CD4-positive, alpha-beta T cell (primary cell): Measurements from ENCODE around the gene SLC2A1. TPM values are rescaled to one million over a fixed set of nuclear protein-coding genes. Genes with fewer than 3 reads are reported as not detected.

Experiments used
- ATAC-seq: fragments of 200-7000 bp; cut with Tn5 transposase; one replicate; pipeline ENCODE4 v1.10.0; 2022; ENCODE audit warnings: mild to moderate bottlenecking; ENCODE audit not compliant: poor library complexity
- CTCF ChIA-PET: fragments of 350-600 bp; sonication (Branson Sonifier 250); formaldehyde crosslinking; loops from one replicate; lab custom pipeline; 2021; ENCODE audit warnings: antibody characterized with exemption, inconsistent platforms; lab: Charles Lee
- POLR2A ChIA-PET: fragments of 350-600 bp; sonication (Branson Sonifier 250); formaldehyde crosslinking; loops from one replicate; lab custom pipeline; 2021; ENCODE audit warnings: antibody characterized with exemption, inconsistent platforms; lab: Charles Lee
- DNase-seq, 14 experiments: peaks; one replicate each; pipeline ENCODE4 v3.0.0-alpha.2; 2013 to 2020; ENCODE audit warnings: mixed read lengths in 2 of 14
- H3K27ac ChIP-seq, 2 donors: one replicate each; pipeline versions ENCODE4 v1.5.1 to v1.7.0; 2013; ENCODE audit warnings: low read length in 2 of 2, low read depth in 1 of 2, mild to moderate bottlenecking in 1 of 2
- H3K27me3 ChIP-seq, 2 experiments: 1 replicate in 1 of 2; 2 replicates in 1 of 2; pipeline versions ENCODE4 v1.6.1 to v1.7.0; 2013; ENCODE audit warnings: low read length in 2 of 2, control low read depth in 1 of 2, mild to moderate bottlenecking in 1 of 2, moderate library complexity in 1 of 2; ENCODE audit not compliant: insufficient read depth in 2 of 2, control insufficient read depth in 1 of 2
- H3K36me3 ChIP-seq: one replicate; pipeline ENCODE4 v1.6.1; 2013; ENCODE audit warnings: low read length, control low read depth; ENCODE audit not compliant: insufficient read depth
- H3K4me1 ChIP-seq: one replicate; pipeline ENCODE4 v1.6.1; 2013; ENCODE audit warnings: low read length, control low read depth; ENCODE audit not compliant: insufficient read depth
- H3K4me3 ChIP-seq: one replicate; pipeline ENCODE4 v1.5.1; 2013; ENCODE audit warnings: mild to moderate bottlenecking, low read length, moderate library complexity
- H3K9me3 ChIP-seq, 2 experiments: 1 replicate in 1 of 2; 2 replicates in 1 of 2; pipeline versions ENCODE4 v1.6.1 to v1.7.0; 2013; ENCODE audit warnings: low read length in 2 of 2, mild to moderate bottlenecking in 2 of 2, control low read depth in 1 of 2, moderate library complexity in 1 of 2; ENCODE audit not compliant: control insufficient read depth in 1 of 2, insufficient read depth in 1 of 2
- H3K27ac Mint-ChIP-seq: one replicate; pipeline ENCODE4 v1.8.0; 2020; ENCODE audit warnings: mixed read lengths
- H3K27me3 Mint-ChIP-seq: one replicate; pipeline ENCODE4 v1.8.0; 2021; ENCODE audit warnings: mixed read lengths
- H3K36me3 Mint-ChIP-seq: one replicate; pipeline ENCODE4 v1.8.0; 2021; ENCODE audit warnings: low read depth, mixed read lengths
- H3K4me1 Mint-ChIP-seq: one replicate; pipeline ENCODE4 v1.8.0; 2021; ENCODE audit warnings: low read depth, mixed read lengths
- H3K4me3 Mint-ChIP-seq: one replicate; pipeline ENCODE4 v1.8.0; 2020; ENCODE audit warnings: mild to moderate bottlenecking, mixed read lengths
- H3K9me3 Mint-ChIP-seq: one replicate; pipeline ENCODE4 v1.8.0; 2020; ENCODE audit warnings: mixed read lengths
- CTCF ChIP-seq: fragments of 200-600 bp; IDR thresholded peaks from one replicate; pipeline ENCODE4 v1.8.0; 2022; ENCODE audit warnings: antibody characterized with exemption, mild to moderate bottlenecking
- intact Hi-C, 2 experiments: fragments of 100-400 bp; cut with DNase I in 1 of 2; cut with micrococcal nuclease in 1 of 2; formaldehyde crosslinking; loops; one replicate each; pipeline versions ENCODE4 v1.15.1 to v1.9.0; 2023 to 2025; cut with DNase I, micrococcal nuclease
- total RNA-seq, 174 experiments: library from RNA in 2 of 174; stranded (reverse) in 2 of 174; gene quantifications; one replicate each; pipeline ENCODE4 v1.2.3 and lab custom pipeline; 2021 to 2026

The SLC2A1 gene
- total RNA-seq, 2 experiments from 2014 or later: 78.6 to 80.9 TPM

GRCh38 chr1:42929434-42930177 lies 29.1 kb downstream of the SLC2A1 start:
- ChIA-PET CTCF (no interaction called here), POLR2A (interaction anchor here (1.2 kb wide), 1 partner anchor 28 kb away, joined by 3 read pairs; no protein-coding TSS in a partner anchor)
- no peaks in the 10 kb centered on the region for H3K27me3 ChIP-seq
- Mint-ChIP-seq H3K27ac (peak overlapping the region; percentile 91), H3K36me3 (peaks cover 84% of the 10 kb centered on the region), H3K4me1 (peaks cover 69% of the 10 kb centered on the region), H3K27me3 (no peaks in the 10 kb centered on the region), H3K4me3 (no peak overlapping the region), H3K9me3 (no peaks in the 10 kb centered on the region)
- intact Hi-C loops: loop anchor here in 1 of 2 experiments (5.0 to 10.0 kb wide), 2 partner anchors 247 to 475 kb away; partner anchors contain the start of genes PPCS, YBX1 and ZMYND12
- H3K27ac ChIP-seq: peak overlapping the region in 1 of 2 donors; percentile 4
- no peaks in the 10 kb centered on the region for H3K9me3 ChIP-seq
- no peak for TF ChIP-seq CTCF
- DNase-seq: peak in 1 of 14 experiments; percentile 20
- H3K4me3 ChIP-seq: no peak overlapping the region
- peaks cover 58% of the 10 kb centered on the region for H3K36me3 ChIP-seq
- no peak for ATAC-seq
- H3K4me1 ChIP-seq: peaks cover 58% of the 10 kb centered on the region

GRCh38 chr1:42928859-42929258 lies 29.8 kb downstream of the SLC2A1 start:
- no peak for TF ChIP-seq CTCF
- H3K36me3 ChIP-seq: peaks cover 53% of the 10 kb centered on the region
- no peaks in the 10 kb centered on the region for H3K27me3 Mint-ChIP-seq
- H3K4me3 Mint-ChIP-seq: no peak overlapping the region
- ChIA-PET POLR2A (no interaction called here), CTCF (interaction anchor here (1.1 kb wide), 1 partner anchor 15 kb away, joined by 3 read pairs; no protein-coding TSS in a partner anchor)
- peaks cover 83% of the 10 kb centered on the region for H3K36me3 Mint-ChIP-seq
- H3K4me3 ChIP-seq: no peak overlapping the region
- H3K9me3 ChIP-seq: no peaks in the 10 kb centered on the region
- ATAC-seq (no peak), DNase-seq (peak in 1 of 14 experiments; percentile 21)
- H3K9me3 Mint-ChIP-seq: no peaks in the 10 kb centered on the region
- no peak overlapping the region for H3K27ac ChIP-seq
- H3K4me1 Mint-ChIP-seq: peaks cover 67% of the 10 kb centered on the region
- no peaks in the 10 kb centered on the region for H3K27me3 ChIP-seq
- peaks cover 51% of the 10 kb centered on the region for H3K4me1 ChIP-seq
- H3K27ac Mint-ChIP-seq: peak overlapping the region; percentile 65
- intact Hi-C loops: loop anchor here in 1 of 2 experiments (5.0 kb wide), 1 partner anchor 247 kb away; the partner anchor contains the start of gene YBX1

GRCh38 chr1:42927920-42928505 lies 30.7 kb downstream of the SLC2A1 start:
- H3K4me1 Mint-ChIP-seq: peaks cover 66% of the 10 kb centered on the region
- peak in 1 of 14 experiments; percentile 19 for DNase-seq
- POLR2A ChIA-PET: interaction anchor here (0.6 to 1.3 kb wide), 3 partner anchors 25 to 146 kb away, joined by 3 to 4 read pairs (median 3); no protein-coding TSS in a partner anchor
- peak overlapping the region; percentile 40 for H3K27ac Mint-ChIP-seq
- CTCF ChIA-PET: interaction anchor here (1.1 kb wide), 1 partner anchor 15 kb away, joined by 3 read pairs; no protein-coding TSS in a partner anchor
- peaks cover 84% of the 10 kb centered on the region for H3K36me3 Mint-ChIP-seq
- H3K27ac ChIP-seq: no peak overlapping the region
- no peak for ATAC-seq
- no peaks in the 10 kb centered on the region for H3K27me3 Mint-ChIP-seq
- no peak overlapping the region for H3K4me3 Mint-ChIP-seq
- H3K9me3 ChIP-seq: no peaks in the 10 kb centered on the region
- H3K36me3 ChIP-seq: peaks cover 51% of the 10 kb centered on the region
- intact Hi-C loops: loop anchor here in 1 of 2 experiments (5.0 kb wide), 1 partner anchor 246 kb away; the partner anchor contains the start of gene YBX1
- no peaks in the 10 kb centered on the region for H3K27me3 ChIP-seq
- no peaks in the 10 kb centered on the region for H3K9me3 Mint-ChIP-seq
- H3K4me3 ChIP-seq: no peak overlapping the region
- no peak for TF ChIP-seq CTCF
- H3K4me1 ChIP-seq: peaks cover 51% of the 10 kb centered on the region
